ENCODE results near the gene ZSCAN25. TPM values are rescaled to one million over a fixed set of nuclear protein-coding genes. Genes with fewer than 3 reads are reported as not detected.

Gene ZSCAN25
- total and polyA plus RNA-seq, 10 donors: 3.8 to 30.8 (median 24.9) TPM

GRCh38 chr7:99625961-99626360 is 9.2 kb downstream of the ZSCAN25 start:
- intact Hi-C loops (cut with DNase I; ENCODE audit: low total_unique reads): no loop called here
- no peaks in the 10 kb centered on the region for H3K27me3 ChIP-seq (replicated peaks in 1 of 7)
- H3K4me1 ChIP-seq: peaks cover 4 to 51% (median 16%) of the 10 kb centered on the region in 6 donors
- WGBS, 5 donors: 91 to 97% (median 96%) methylated on average over 4 of the region's 4 CpGs
- H3K36me3 ChIP-seq: peaks cover 5 to 100% (median 100%) of the 10 kb centered on the region in 6 donors
- no peak overlapping the region for H3K4me3 ChIP-seq
- no peak for DNase-seq
- TF ChIP-seq, protein P1, sequence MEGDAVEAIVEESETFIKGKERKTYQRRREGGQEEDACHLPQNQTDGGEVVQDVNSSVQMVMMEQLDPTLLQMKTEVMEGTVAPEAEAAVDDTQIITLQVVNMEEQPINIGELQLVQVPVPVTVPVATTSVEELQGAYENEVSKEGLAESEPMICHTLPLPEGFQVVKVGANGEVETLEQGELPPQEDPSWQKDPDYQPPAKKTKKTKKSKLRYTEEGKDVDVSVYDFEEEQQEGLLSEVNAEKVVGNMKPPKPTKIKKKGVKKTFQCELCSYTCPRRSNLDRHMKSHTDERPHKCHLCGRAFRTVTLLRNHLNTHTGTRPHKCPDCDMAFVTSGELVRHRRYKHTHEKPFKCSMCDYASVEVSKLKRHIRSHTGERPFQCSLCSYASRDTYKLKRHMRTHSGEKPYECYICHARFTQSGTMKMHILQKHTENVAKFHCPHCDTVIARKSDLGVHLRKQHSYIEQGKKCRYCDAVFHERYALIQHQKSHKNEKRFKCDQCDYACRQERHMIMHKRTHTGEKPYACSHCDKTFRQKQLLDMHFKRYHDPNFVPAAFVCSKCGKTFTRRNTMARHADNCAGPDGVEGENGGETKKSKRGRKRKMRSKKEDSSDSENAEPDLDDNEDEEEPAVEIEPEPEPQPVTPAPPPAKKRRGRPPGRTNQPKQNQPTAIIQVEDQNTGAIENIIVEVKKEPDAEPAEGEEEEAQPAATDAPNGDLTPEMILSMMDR (IDR thresholded peaks at IDR 0.05 in 8 of 11, conservative IDR thresholded peaks at IDR 0.05 in 3 of 11): no peak
- TF ChIP-seq POLR2A (IDR thresholded peaks at IDR 0.05) (no peak), POLR2AphosphoS5 (IDR thresholded peaks at IDR 0.05) (no peak)
- H3K27ac ChIP-seq: no peak overlapping the region
- H3K9me3 ChIP-seq: no peaks in the 10 kb centered on the region

DNA sequence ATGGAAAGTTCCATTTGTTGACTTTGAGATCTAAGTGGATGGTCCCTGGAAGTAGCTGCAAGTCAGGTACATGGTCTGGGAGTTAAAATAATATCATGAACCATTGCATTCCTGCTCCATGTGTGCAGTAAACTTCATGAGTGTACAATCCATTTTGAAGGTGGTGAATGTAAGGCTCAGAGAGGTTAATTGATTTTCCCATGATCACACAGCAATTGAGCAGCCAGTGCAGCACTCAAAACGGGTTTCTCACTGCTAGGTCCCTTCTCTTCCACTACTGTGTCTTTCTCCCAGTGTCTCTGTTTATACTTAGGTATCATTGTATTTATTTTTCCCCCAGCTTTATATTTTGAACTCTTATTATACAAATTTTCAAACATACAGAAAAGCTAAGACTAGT is 9.9 kb downstream of the ZSCAN25 start:
- intact Hi-C loops (cut with DNase I; ENCODE audit: low total_unique reads): no loop called here
- H3K27me3 ChIP-seq (replicated peaks in 1 of 7): no peaks in the 10 kb centered on the region
- WGBS, 5 donors: 86 to 97% (median 92%) methylated on average over 1 of the region's 1 CpG

DNA sequence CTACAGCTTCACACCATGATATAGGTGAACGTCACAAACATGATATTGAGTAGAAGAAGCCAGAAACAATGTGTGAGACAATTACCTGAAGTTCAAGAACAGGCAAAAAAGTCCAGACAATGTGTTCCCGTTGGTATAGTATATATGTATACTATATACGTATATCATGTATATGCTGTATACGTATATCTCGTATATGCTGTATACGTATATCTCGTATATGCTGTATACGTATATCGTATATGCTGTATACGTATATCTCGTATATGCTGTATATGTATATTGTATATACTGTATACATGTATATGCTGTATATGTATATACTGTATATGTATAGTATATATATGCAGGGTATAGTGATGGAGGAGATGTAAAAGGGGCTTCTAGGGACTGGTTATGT is 10.8 kb downstream of the ZSCAN25 start:
- Histone ChIP-seq H3K4me3 (no peak overlapping the region), H3K27me3 (replicated peaks in 1 of 7) (no peaks in the 10 kb centered on the region), H3K27ac (no peak overlapping the region), H3K4me1 (peaks cover 4 to 49% (median 16%) of the 10 kb centered on the region in 6 donors), H3K9me3 (no peaks in the 10 kb centered on the region), H3K36me3 (peaks cover 4 to 100% (median 97%) of the 10 kb centered on the region in 6 donors)
- WGBS, 5 donors: 95 to 97% (median 96%) methylated on average over 11 of the region's 11 CpGs
- TF ChIP-seq POLR2AphosphoS5 (IDR thresholded peaks at IDR 0.05) (no peak), POLR2A (IDR thresholded peaks at IDR 0.05) (no peak)
- TF ChIP-seq, protein P1 (IDR thresholded peaks at IDR 0.05 in 8 of 11, conservative IDR thresholded peaks at IDR 0.05 in 3 of 11): no peak
- DNase-seq: no peak
- intact Hi-C loops (cut with DNase I; ENCODE audit: low total_unique reads): no loop called here

More for the DNA sequence above, 9.9 kb downstream of the ZSCAN25 start:
- peaks cover 4 to 51% (median 16%) of the 10 kb centered on the region in 6 donors for H3K4me1 ChIP-seq
- TF ChIP-seq POLR2AphosphoS5 (IDR thresholded peaks at IDR 0.05) (no peak), POLR2A (IDR thresholded peaks at IDR 0.05) (no peak)
- TF ChIP-seq, protein P1 (IDR thresholded peaks at IDR 0.05 in 8 of 11, conservative IDR thresholded peaks at IDR 0.05 in 3 of 11): no peak
- no peak overlapping the region for H3K27ac ChIP-seq
- no peak for DNase-seq
- H3K4me3 ChIP-seq: no peak overlapping the region
- no peaks in the 10 kb centered on the region for H3K9me3 ChIP-seq
- H3K36me3 ChIP-seq: peaks cover 4 to 100% (median 99%) of the 10 kb centered on the region in 6 donors

DNA sequence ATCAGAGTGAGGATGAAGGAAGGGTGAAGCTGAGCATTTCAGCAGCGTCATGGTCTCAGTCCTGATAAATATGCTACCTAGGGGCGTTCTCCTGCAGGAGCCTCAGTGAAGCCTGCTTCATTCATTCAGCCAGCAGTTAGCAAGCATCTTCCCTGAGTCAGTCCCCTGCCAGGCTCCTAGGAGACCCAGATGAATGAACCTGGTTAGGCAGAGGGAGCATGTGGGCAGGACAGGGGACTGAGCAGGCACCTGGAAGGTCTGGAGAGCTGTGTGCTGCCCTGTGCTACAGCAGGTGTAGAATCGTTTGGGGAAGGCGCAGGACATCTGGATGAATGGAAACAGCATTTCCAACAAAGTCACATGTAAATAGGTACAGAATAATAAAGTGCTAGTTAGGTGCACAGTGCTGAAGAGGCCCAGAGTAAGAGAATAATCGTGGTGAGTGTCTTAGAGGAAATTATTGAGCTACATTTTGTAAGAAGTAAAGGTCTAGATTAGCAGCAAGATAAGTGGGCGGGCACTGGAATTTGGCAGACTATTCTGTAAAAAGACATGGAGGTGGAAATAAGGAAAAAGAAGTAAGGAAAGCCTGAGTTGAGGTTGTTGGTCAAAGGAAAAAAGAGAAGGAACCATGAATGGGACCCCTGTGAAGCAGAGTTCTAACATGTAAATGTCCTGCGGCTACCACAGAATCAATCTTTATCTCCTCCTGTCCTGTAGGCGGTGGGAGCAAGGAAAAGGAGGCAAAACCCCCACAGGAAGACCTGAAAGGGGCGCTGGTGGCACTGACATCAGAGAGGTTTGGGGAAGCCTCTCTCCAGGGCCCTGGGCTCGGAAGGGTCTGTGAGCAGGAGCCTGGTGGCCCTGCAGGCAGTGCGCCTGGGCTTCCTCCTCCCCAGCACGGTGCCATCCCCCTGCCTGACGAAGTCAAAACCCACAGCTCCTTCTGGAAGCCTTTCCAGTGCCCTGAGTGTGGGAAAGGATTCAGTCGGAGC is 12.0 kb downstream of the ZSCAN25 start:
- TF ChIP-seq POLR2AphosphoS5 (IDR thresholded peaks at IDR 0.05) (no peak), POLR2A (IDR thresholded peaks at IDR 0.05) (no peak)
- TF ChIP-seq, protein P1 (IDR thresholded peaks at IDR 0.05 in 8 of 11, conservative IDR thresholded peaks at IDR 0.05 in 3 of 11): no peak
- H3K27me3 ChIP-seq (replicated peaks in 1 of 7): no peaks in the 10 kb centered on the region
- intact Hi-C loops (cut with DNase I; ENCODE audit: low total_unique reads): no loop called here
- no peaks in the 10 kb centered on the region for H3K9me3 ChIP-seq
- no peak overlapping the region for H3K27ac ChIP-seq
- peaks cover 0 to 37% (median 7%) of the 10 kb centered on the region in 6 donors for H3K4me1 ChIP-seq
- no peak for DNase-seq
- H3K36me3 ChIP-seq: peaks cover 4 to 100% (median 92%) of the 10 kb centered on the region in 6 donors
- WGBS, 5 donors: 84 to 93% (median 86%) methylated on average over 11 to 14 of the region's 14 CpGs
- H3K4me3 ChIP-seq: no peak overlapping the region

All from spleen (tissue), 11 donors.